ENCODE data around the gene SMURF2. TPM values are rescaled to one million over a fixed set of nuclear protein-coding genes. Genes with fewer than 3 reads are reported as not detected.

Gene SMURF2
- total and polyA plus RNA-seq, 9 of the 15 experiments (the other 6 are each of a cell fraction or from before 2014, with no cell fraction given), result 3.8 to 22.0 (median 14.8) TPM

- TF ChIP-seq MYBL2 (IDR thresholded peaks at IDR 0.05; ENCODE audit: low read depth), result no peak
- no peak for TF ChIP-seq MYBL2 (CRISPR knock-in tag; IDR thresholded peaks at IDR 0.05; ENCODE audit: borderline replicate concordance)
- TF ChIP-seq NFIC (IDR thresholded peaks at IDR 0.05), result peak; percentile 74
- peak; percentile 85 for TF ChIP-seq SMAD1 (IDR thresholded peaks at IDR 0.05; ENCODE audit: low read depth, low read length, partially characterized antibody)
- no peak for TF ChIP-seq CHD4 (IDR thresholded peaks at IDR 0.05; ENCODE audit: insufficient read depth, insufficient replicate concordance, low read depth, low read length, poor library complexity, severe bottlenecking)
- no peak for TF ChIP-seq DEAF1 (CRISPR knock-in tag; IDR thresholded peaks at IDR 0.05)
- TF ChIP-seq FOXK2 (conservative IDR thresholded peaks at IDR 0.05 in 1 of 2, IDR thresholded peaks at IDR 0.05 in 1 of 2; ENCODE audit: low read depth in 2 of 2), result peak; percentile 66 to 82
- TF ChIP-seq ZKSCAN1 (IDR thresholded peaks at IDR 0.05; ENCODE audit: low read depth, low read length), result no peak
- TF ChIP-seq, protein P1, sequence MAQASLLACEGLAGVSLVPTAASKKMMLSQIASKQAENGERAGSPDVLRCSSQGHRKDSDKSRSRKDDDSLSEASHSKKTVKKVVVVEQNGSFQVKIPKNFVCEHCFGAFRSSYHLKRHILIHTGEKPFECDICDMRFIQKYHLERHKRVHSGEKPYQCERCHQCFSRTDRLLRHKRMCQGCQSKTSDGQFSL (CRISPR knock-in tag; IDR thresholded peaks at IDR 0.05), result no peak
- TF ChIP-seq, protein P1 (tag; IDR thresholded peaks at IDR 0.05), result no peak
- TF ChIP-seq TEAD1 (CRISPR knock-in tag; IDR thresholded peaks at IDR 0.05), result no peak
- TF ChIP-seq MIER1 (IDR thresholded peaks at IDR 0.05; ENCODE audit: low read depth), result no peak
- TF ChIP-seq, protein P2, sequence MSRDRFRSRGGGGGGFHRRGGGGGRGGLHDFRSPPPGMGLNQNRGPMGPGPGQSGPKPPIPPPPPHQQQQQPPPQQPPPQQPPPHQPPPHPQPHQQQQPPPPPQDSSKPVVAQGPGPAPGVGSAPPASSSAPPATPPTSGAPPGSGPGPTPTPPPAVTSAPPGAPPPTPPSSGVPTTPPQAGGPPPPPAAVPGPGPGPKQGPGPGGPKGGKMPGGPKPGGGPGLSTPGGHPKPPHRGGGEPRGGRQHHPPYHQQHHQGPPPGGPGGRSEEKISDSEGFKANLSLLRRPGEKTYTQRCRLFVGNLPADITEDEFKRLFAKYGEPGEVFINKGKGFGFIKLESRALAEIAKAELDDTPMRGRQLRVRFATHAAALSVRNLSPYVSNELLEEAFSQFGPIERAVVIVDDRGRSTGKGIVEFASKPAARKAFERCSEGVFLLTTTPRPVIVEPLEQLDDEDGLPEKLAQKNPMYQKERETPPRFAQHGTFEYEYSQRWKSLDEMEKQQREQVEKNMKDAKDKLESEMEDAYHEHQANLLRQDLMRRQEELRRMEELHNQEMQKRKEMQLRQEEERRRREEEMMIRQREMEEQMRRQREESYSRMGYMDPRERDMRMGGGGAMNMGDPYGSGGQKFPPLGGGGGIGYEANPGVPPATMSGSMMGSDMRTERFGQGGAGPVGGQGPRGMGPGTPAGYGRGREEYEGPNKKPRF (IDR thresholded peaks at IDR 0.05; ENCODE audit: low read depth, low read length), result no peak
- TF ChIP-seq ZNF134 (CRISPR knock-in tag; conservative IDR thresholded peaks at IDR 0.05), result 0 out of 2 replicates have a peak, but pooled peaks have one; percentile 30
- TF ChIP-seq RAD51 (IDR thresholded peaks at IDR 0.05; ENCODE audit: borderline replicate concordance, low read depth), result no peak
- no peak for TF ChIP-seq THRA (IDR thresholded peaks at IDR 0.05)
- TF ChIP-seq HNRNPH1 (optimal IDR thresholded peaks at IDR 0.05; ENCODE audit: low read depth, low read length), result no peak
- TF ChIP-seq TARDBP (IDR thresholded peaks at IDR 0.05), result no peak
- TF ChIP-seq, protein P3, sequence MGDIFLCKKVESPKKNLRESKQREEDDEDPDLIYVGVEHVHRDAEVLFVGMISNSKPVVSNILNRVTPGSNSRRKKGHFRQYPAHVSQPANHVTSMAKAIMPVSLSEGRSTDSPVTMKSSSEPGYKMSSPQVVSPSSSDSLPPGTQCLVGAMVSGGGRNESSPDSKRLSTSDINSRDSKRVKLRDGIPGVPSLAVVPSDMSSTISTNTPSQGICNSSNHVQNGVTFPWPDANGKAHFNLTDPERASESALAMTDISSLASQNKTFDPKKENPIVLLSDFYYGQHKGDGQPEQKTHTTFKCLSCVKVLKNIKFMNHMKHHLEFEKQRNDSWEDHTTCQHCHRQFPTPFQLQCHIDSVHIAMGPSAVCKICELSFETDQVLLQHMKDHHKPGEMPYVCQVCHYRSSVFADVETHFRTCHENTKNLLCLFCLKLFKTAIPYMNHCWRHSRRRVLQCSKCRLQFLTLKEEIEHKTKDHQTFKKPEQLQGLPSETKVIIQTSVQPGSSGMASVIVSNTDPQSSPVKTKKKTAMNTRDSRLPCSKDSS (IDR thresholded peaks at IDR 0.05; ENCODE audit: low read depth, partially characterized antibody), result no peak
- no peak for TF ChIP-seq ZNF3 (CRISPR knock-in tag; IDR thresholded peaks at IDR 0.05)
- no peak for TF ChIP-seq ZNF780A (CRISPR knock-in tag; IDR thresholded peaks at IDR 0.05)
- no peak for TF ChIP-seq U2AF2 (optimal IDR thresholded peaks at IDR 0.05; ENCODE audit: low read depth, low read length)
- no peak for TF ChIP-seq CHCHD3 (CRISPR knock-in tag; IDR thresholded peaks at IDR 0.05)
Measured at GRCh38 chr17:64537488-64537887, 124.6 kb downstream of the SMURF2 start (continued).

Measured in K562 (cell line).